ENCODE data around the gene PARP15.

- TF ChIP-seq CTCF (conservative IDR thresholded peaks at IDR 0.05; ENCODE audit: low read length), result no peak
- no peak for TF ChIP-seq EZH2phosphoT487 (IDR thresholded peaks at IDR 0.05; ENCODE audit: borderline replicate concordance, low read depth, low read length)
Observed at GRCh38 chr3:122572940-122573412, 4.5 kb upstream of the PARP15 start.
